Activated CD8-positive, alpha-beta T cell treated with anti-CD3 and anti-CD28 coated beads for 36 hours (primary cell): ENCODE results near the gene ACP1. TPM values are rescaled to one million over a fixed set of nuclear protein-coding genes. Genes with fewer than 3 reads are reported as not detected.

Experiments used
- ATAC-seq: fragments of 200-7000 bp; cut with Tn5 transposase; one replicate; pipeline ENCODE4 v1.10.0; 2021; ENCODE audit warnings: mild to moderate bottlenecking, moderate library complexity
- CTCF ChIA-PET: fragments of 350-600 bp; sonication (Branson Sonifier 250); formaldehyde crosslinking; loops from one replicate; lab custom pipeline; 2021; ENCODE audit warnings: antibody characterized with exemption; lab: Charles Lee
- POLR2A ChIA-PET: fragments of 350-600 bp; sonication (Branson Sonifier 250); formaldehyde crosslinking; loops from one replicate; lab custom pipeline; 2021; ENCODE audit warnings: antibody characterized with exemption; lab: Charles Lee
- DNase-seq: peaks from one replicate; pipeline ENCODE4 v3.0.0-alpha.2; 2020
- H3K27ac Mint-ChIP-seq: one replicate; pipeline ENCODE4 v1.8.0; 2021; ENCODE audit warnings: mild to moderate bottlenecking, mixed read lengths
- H3K27me3 Mint-ChIP-seq: one replicate; pipeline ENCODE4 v1.8.0; 2021; ENCODE audit warnings: mixed read lengths
- H3K36me3 Mint-ChIP-seq: one replicate; pipeline ENCODE4 v1.8.0; 2021; ENCODE audit warnings: low read depth, mixed read lengths
- H3K4me1 Mint-ChIP-seq: one replicate; pipeline ENCODE4 v1.8.0; 2021; ENCODE audit warnings: low read depth, mixed read lengths
- H3K4me3 Mint-ChIP-seq: one replicate; pipeline ENCODE4 v1.8.0; 2021; ENCODE audit warnings: mild to moderate bottlenecking, moderate library complexity, mixed read lengths
- H3K9me3 Mint-ChIP-seq: one replicate; pipeline ENCODE4 v1.8.0; 2021; ENCODE audit warnings: mixed read lengths
- CTCF ChIP-seq: fragments of 200-600 bp; IDR thresholded peaks from one replicate; pipeline ENCODE4 v1.8.0; 2022; ENCODE audit warnings: antibody characterized with exemption, mild to moderate bottlenecking
- intact Hi-C: fragments of 100-400 bp; cut with micrococcal nuclease; formaldehyde crosslinking; loops from one replicate; pipeline ENCODE4 v1.10.0; 2022
- total RNA-seq, 2 experiments: library from RNA; stranded (reverse); gene quantifications; one replicate each; pipeline ENCODE4 v1.2.3, GENCODE V29; 2021

The ACP1 gene
- total RNA-seq, 2 experiments from 2014 or later: 146 to 153 TPM

- no peak for ATAC-seq
- intact Hi-C loops: no loop called here
- TF ChIP-seq CTCF: no peak
- Mint-ChIP-seq H3K36me3 (peaks cover 34% of the 10 kb centered on the region), H3K4me1 (peaks cover 6% of the 10 kb centered on the region), H3K27me3 (no peaks in the 10 kb centered on the region), H3K4me3 (no peak overlapping the region), H3K27ac (no peak overlapping the region), H3K9me3 (peaks cover 18% of the 10 kb centered on the region)
- ChIA-PET CTCF (interaction anchor here (1.5 to 2.6 kb wide), 4 partner anchors 12 to 32 kb away, joined by 3 to 12 read pairs (median 4); no protein-coding TSS in a partner anchor), POLR2A (no interaction called here)
- DNase-seq: no peak
Observed at GRCh38 chr2:258933-259332, 5.8 kb upstream of the ACP1 start.

DNA sequence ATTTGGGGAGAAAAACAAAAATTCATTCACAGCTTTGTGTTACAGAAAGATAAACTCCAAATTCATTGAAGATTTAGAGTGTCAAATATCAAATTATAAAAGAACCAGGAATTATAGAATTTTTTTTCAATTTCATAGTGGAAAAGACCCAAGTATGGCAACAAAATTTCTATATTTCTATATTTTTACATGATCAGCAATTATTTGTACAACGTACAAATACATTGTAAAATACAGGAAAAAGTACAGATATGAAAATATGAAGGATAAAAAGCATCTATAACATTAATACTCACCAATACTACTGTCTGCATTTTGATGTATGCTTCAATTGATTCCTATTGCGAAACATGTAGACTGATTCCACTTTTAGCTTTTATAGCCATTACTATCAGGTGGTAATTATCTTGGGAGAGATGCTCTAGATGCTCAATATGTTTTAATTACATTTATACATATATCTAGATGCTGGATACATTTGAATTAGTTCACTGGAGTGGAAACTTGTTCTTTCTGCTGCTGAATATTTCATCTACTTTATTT, 4.9 kb upstream of the ACP1 start:
- DNase-seq (no peak), ATAC-seq (no peak)
- intact Hi-C loops: no loop called here
- H3K9me3 Mint-ChIP-seq: peaks cover 18% of the 10 kb centered on the region
- ChIA-PET CTCF (interaction anchor here (1.3 to 1.5 kb wide), 2 partner anchors 13 to 31 kb away, joined by 4 to 5 read pairs; no protein-coding TSS in a partner anchor), POLR2A (no interaction called here)
- TF ChIP-seq CTCF: no peak
- H3K27me3 Mint-ChIP-seq: no peaks in the 10 kb centered on the region
- H3K4me3 Mint-ChIP-seq: no peak overlapping the region
- H3K4me1 Mint-ChIP-seq: peaks cover 6% of the 10 kb centered on the region
- H3K36me3 Mint-ChIP-seq: peaks cover 36% of the 10 kb centered on the region
- H3K27ac Mint-ChIP-seq: no peak overlapping the region

DNA sequence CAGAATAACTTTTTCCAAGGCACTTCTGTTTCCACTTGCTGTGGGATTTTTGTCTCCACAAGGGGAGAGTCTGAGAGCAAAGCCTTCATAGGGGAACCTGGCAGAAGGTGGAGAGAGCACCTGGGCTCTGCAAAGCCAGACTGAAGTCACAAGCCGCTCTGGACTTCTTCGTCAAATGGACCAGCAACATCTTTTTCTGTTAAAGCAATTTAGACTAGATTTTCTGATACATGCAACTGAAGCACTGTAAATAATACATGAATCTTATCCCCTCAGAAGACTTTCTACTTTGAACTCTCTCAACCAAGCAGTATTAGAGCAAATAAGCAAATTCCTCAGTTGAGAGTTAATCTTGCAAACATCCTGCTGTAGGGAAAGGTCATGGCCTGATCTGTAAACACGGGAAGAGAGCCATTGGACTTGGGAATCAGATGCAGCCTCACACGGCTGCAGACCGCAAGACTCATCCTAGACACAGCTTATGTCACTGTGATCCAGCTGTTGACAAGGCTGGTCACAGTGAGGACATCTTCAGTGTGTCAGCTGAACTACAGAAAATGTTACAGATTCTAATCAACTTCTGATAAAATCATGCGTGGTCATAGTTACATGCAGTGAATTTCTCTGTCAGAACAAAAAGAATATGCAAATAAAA, 4.1 kb upstream of the ACP1 start:
- no peak for ATAC-seq
- Mint-ChIP-seq H3K27ac (no peak overlapping the region), H3K4me1 (peaks cover 8% of the 10 kb centered on the region), H3K4me3 (no peak overlapping the region), H3K27me3 (no peaks in the 10 kb centered on the region), H3K36me3 (peaks cover 36% of the 10 kb centered on the region), H3K9me3 (peaks cover 18% of the 10 kb centered on the region)
- intact Hi-C loops: no loop called here
- no peak for DNase-seq
- ChIA-PET CTCF (interaction anchor here (1.3 to 1.7 kb wide), 2 partner anchors 10 to 14 kb away, joined by 5 read pairs; no protein-coding TSS in a partner anchor), POLR2A (interaction anchor here (0.6 kb wide), 1 partner anchor 199 kb away, joined by 3 read pairs; no protein-coding TSS in a partner anchor)
- no peak for TF ChIP-seq CTCF

DNA sequence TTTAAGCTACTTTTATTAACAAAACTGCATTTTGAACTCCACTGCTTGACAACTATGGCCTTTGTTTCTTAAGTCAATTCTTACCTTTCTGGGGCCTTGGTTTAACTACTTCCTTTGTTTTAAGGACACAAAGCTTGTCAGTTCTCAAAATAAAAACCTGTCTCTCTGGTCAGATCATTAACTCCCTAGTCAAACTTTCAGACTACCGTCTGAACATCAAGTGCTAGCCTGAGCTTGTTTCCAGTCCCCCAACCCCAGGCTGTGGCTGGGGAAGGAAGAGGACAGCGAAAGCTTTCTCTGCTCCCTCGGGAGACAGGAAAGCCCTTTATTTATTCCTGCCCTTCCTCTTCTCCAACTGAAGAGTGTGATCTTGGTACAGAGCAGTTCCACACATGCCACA, 2.6 kb upstream of the ACP1 start:
- intact Hi-C loops: no loop called here
- Mint-ChIP-seq H3K27me3 (no peaks in the 10 kb centered on the region), H3K4me1 (peaks cover 19% of the 10 kb centered on the region), H3K27ac (no peak overlapping the region), H3K36me3 (peaks cover 41% of the 10 kb centered on the region), H3K4me3 (no peak overlapping the region), H3K9me3 (peaks cover 17% of the 10 kb centered on the region)
- CTCF ChIA-PET: interaction anchor here (0.8 to 1.7 kb wide), 5 partner anchors 11 to 28 kb away, joined by 3 to 5 read pairs (median 4); no protein-coding TSS in a partner anchor
- ATAC-seq: no peak
- POLR2A ChIA-PET: interaction anchor here (0.5 kb wide), 1 partner anchor 683 kb away, joined by 3 read pairs; no protein-coding TSS in a partner anchor
- DNase-seq: no peak
- no peak for TF ChIP-seq CTCF
